IPS-15b (cell line): Measurements from ENCODE around the gene NPIPB5.
"Not testable (repeated sequence)": the region's sequence is repeated elsewhere in the genome, so short reads cannot be mapped to it uniquely, and the experiment has no call there.

ENCODE experiments used
- H3K27me3 ChIP-seq: one replicate; pipeline ENCODE4 v1.6.1; 2013; ENCODE audit warnings: low read length; ENCODE audit not compliant: control insufficient read depth, insufficient read depth
- H3K36me3 ChIP-seq: one replicate; pipeline ENCODE4 v1.6.1; 2013; ENCODE audit warnings: low read length; ENCODE audit not compliant: control insufficient read depth, insufficient read depth
- H3K4me1 ChIP-seq: one replicate; pipeline ENCODE4 v1.6.1; 2013; ENCODE audit warnings: mild to moderate bottlenecking, low read length; ENCODE audit not compliant: control insufficient read depth, insufficient read depth
- H3K4me3 ChIP-seq: one replicate; pipeline ENCODE4 v1.5.1; 2013; ENCODE audit warnings: low read depth, low read length
- H3K9ac ChIP-seq: one replicate; pipeline ENCODE4 v1.6.1; 2013; ENCODE audit warnings: low read depth, mild to moderate bottlenecking, low read length
- H3K9me3 ChIP-seq: one replicate; pipeline ENCODE4 v1.6.1; 2013; ENCODE audit warnings: mild to moderate bottlenecking, low read length; ENCODE audit not compliant: control insufficient read depth, insufficient read depth

The NPIPB5 gene

GRCh38 chr16:22510591-22510990 lies at the start of gene NPIPB5:
Gene NPIPB5, plus strand, starts transcription at chr16:22510891. Its CDS starts 2,911 bp downstream, at chr16:22513802.
- not testable (repeated sequence) for H3K36me3 ChIP-seq, H3K9me3 ChIP-seq, H3K4me1 ChIP-seq, H3K27me3 ChIP-seq, H3K4me3 ChIP-seq, H3K9ac ChIP-seq

GRCh38 chr16:22468846-22469245 lies 41.8 kb upstream of the NPIPB5 start:
- H3K9ac ChIP-seq, H3K4me1 ChIP-seq, H3K36me3 ChIP-seq, H3K4me3 ChIP-seq, H3K27me3 ChIP-seq, H3K9me3 ChIP-seq: not testable (repeated sequence)

- not testable (repeated sequence) for H3K36me3 ChIP-seq, H3K4me1 ChIP-seq, H3K9me3 ChIP-seq, H3K9ac ChIP-seq, H3K4me3 ChIP-seq, H3K27me3 ChIP-seq
Observed at GRCh38 chr16:22537996-22538395, 27.3 kb downstream of the NPIPB5 start.

- H3K4me1 ChIP-seq, H3K4me3 ChIP-seq, H3K9ac ChIP-seq, H3K36me3 ChIP-seq, H3K27me3 ChIP-seq, H3K9me3 ChIP-seq: not testable (repeated sequence)
Observed at GRCh38 chr16:22544809-22545208, 34.1 kb downstream of the NPIPB5 start.

GRCh38 chr16:22546630-22547029 lies 35.9 kb downstream of the NPIPB5 start:
- not testable (repeated sequence) for H3K9ac ChIP-seq, H3K9me3 ChIP-seq, H3K4me3 ChIP-seq, H3K36me3 ChIP-seq, H3K27me3 ChIP-seq, H3K4me1 ChIP-seq

- not testable (repeated sequence) for H3K9me3 ChIP-seq, H3K4me1 ChIP-seq, H3K27me3 ChIP-seq, H3K9ac ChIP-seq, H3K4me3 ChIP-seq, H3K36me3 ChIP-seq
Observed at GRCh38 chr16:22547170-22547765, 36.6 kb downstream of the NPIPB5 start.

- not testable (repeated sequence) for H3K4me1 ChIP-seq, H3K4me3 ChIP-seq, H3K36me3 ChIP-seq, H3K9me3 ChIP-seq, H3K27me3 ChIP-seq, H3K9ac ChIP-seq
Observed at GRCh38 chr16:22549853-22550252, 39.2 kb downstream of the NPIPB5 start.

GRCh38 chr16:22551143-22551542 lies 40.5 kb downstream of the NPIPB5 start:
- not testable (repeated sequence) for H3K4me1 ChIP-seq, H3K9me3 ChIP-seq, H3K4me3 ChIP-seq, H3K27me3 ChIP-seq, H3K9ac ChIP-seq, H3K36me3 ChIP-seq

- H3K4me3 ChIP-seq, H3K27me3 ChIP-seq, H3K4me1 ChIP-seq, H3K9me3 ChIP-seq, H3K36me3 ChIP-seq, H3K9ac ChIP-seq: not testable (repeated sequence)
Observed at GRCh38 chr16:22551651-22552050, 41.0 kb downstream of the NPIPB5 start.

- not testable (repeated sequence) for H3K4me3 ChIP-seq, H3K4me1 ChIP-seq, H3K9me3 ChIP-seq, H3K27me3 ChIP-seq, H3K9ac ChIP-seq, H3K36me3 ChIP-seq
Observed at GRCh38 chr16:22556759-22557158, 46.1 kb downstream of the NPIPB5 start.
